Measurements from ENCODE around the gene CD2AP. TPM values are rescaled to one million over a fixed set of nuclear protein-coding genes. Genes with fewer than 3 reads are reported as not detected.

Gene CD2AP
- total and polyA plus RNA-seq, 4 donors, result 6.8 to 33.4 (median 22.2) TPM

DNA sequence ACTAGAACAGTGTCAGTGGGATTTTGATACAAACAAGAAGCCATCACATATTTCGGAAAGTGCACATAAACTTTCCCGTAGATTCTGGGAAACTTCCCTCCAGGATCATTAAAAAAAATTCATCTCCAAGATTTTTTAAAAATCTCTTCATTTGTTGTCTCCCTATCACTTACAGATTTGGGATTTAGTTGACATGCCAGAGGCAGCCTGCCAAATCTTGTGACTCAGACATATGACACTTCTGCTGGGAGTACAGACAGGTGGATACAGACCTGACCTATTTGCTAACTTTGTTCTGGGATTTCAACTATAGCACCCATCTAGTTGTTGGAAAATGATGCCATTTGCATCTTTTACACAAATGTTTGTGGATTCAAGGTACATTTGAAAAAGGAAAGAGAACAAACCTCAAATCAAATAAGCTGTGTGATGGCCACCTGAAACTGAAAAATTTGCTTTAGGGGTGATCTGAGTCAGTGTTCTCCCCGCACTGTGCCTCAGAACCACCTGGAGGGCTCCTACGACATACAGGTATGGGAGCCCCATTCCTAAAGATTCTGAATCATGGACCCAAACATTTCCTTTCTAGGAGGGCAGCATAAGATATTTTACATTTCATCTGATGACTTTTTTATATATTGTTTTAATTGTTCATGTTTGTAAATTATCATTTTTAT lies 21.9 kb upstream of the CD2AP start:
- Histone ChIP-seq H3K4me3 (ENCODE audit: low read length in 2 of 2) (no peak overlapping the region), H3K27me3 (ENCODE audit: control insufficient read depth in 1 of 2, insufficient read depth in 2 of 2, low read length in 1 of 2) (no peaks in the 10 kb centered on the region), H3K4me1 (ENCODE audit: control insufficient read depth in 1 of 2, insufficient read depth in 2 of 2, low read length in 2 of 2) (no peaks in the 10 kb centered on the region), H3K27ac (ENCODE audit: low read depth in 1 of 2, low read length in 2 of 2) (no peak overlapping the region), H3K36me3 (ENCODE audit: control insufficient read depth in 1 of 2, insufficient read depth in 2 of 2, low read length in 1 of 2) (no peaks in the 10 kb centered on the region), H3K9me3 (ENCODE audit: control insufficient read depth, low read length) (no peaks in the 10 kb centered on the region)
- intact Hi-C loops (cut with DNase I), result no loop called here
- ATAC-seq (ENCODE audit: low FRiP score) (no peak), DNase-seq (no peak)
- WGBS, 2 donors, result 79% methylated on average over 4 of the region's 4 CpGs

DNA sequence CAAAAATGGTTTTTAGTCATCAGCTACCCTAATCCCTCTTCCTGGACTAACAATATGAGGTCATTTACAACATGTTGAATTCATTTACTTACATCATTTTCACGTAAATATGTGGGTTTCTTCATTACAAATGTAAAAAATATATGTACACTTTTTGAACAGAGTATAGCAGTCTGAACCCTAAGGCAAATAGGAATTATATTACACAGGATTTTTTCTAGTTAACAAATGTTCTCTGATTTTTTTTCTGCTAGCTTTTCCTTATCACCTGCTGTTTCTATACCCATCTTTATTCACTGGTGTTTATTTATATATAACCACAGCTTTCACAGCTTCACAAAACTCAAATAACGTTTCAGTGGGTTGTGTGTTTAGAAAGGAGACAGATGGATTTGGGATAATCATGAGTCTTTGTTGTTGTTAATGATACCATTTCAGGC lies 21.0 kb upstream of the CD2AP start:
- DNase-seq, result no peak
- Histone ChIP-seq H3K9me3 (ENCODE audit: control insufficient read depth, low read length) (no peaks in the 10 kb centered on the region), H3K4me1 (ENCODE audit: control insufficient read depth in 1 of 2, insufficient read depth in 2 of 2, low read length in 2 of 2) (no peaks in the 10 kb centered on the region), H3K27me3 (ENCODE audit: control insufficient read depth in 1 of 2, insufficient read depth in 2 of 2, low read length in 1 of 2) (no peaks in the 10 kb centered on the region), H3K27ac (ENCODE audit: low read depth in 1 of 2, low read length in 2 of 2) (no peak overlapping the region), H3K4me3 (ENCODE audit: low read length in 2 of 2) (no peak overlapping the region), H3K36me3 (ENCODE audit: control insufficient read depth in 1 of 2, insufficient read depth in 2 of 2, low read length in 1 of 2) (no peaks in the 10 kb centered on the region)
- intact Hi-C loops (cut with DNase I), result no loop called here
- 51 to 53% methylated on average over 2 of the region's 2 CpGs for WGBS, 2 donors
- ATAC-seq (ENCODE audit: low FRiP score), result no peak

DNA sequence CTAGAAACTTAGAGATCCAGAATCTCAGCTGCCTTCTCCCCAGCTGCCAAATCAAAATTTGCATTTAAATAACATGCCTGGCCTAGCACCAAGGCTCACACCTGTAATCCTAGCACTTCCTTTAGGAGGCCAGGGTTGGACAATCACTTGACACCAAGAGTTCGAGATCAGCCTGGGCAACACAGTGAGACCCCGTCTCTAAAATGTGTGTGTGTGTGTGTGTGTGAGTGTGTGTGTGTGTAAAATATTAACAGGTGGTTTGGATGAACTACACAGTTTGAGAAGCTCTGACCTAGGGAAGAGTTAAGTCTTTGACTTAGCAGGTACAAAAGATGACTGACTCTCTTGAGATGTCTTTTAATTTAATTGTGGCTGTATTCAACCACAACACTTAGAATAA lies 20.2 kb upstream of the CD2AP start:
- Histone ChIP-seq H3K27me3 (ENCODE audit: control insufficient read depth in 1 of 2, insufficient read depth in 2 of 2, low read length in 1 of 2) (no peaks in the 10 kb centered on the region), H3K4me1 (ENCODE audit: control insufficient read depth in 1 of 2, insufficient read depth in 2 of 2, low read length in 2 of 2) (no peaks in the 10 kb centered on the region), H3K27ac (ENCODE audit: low read depth in 1 of 2, low read length in 2 of 2) (no peak overlapping the region), H3K36me3 (ENCODE audit: control insufficient read depth in 1 of 2, insufficient read depth in 2 of 2, low read length in 1 of 2) (no peaks in the 10 kb centered on the region), H3K4me3 (ENCODE audit: low read length in 2 of 2) (no peak overlapping the region), H3K9me3 (ENCODE audit: control insufficient read depth, low read length) (no peaks in the 10 kb centered on the region)
- intact Hi-C loops (cut with DNase I), result no loop called here
- ATAC-seq (ENCODE audit: low FRiP score) (no peak), DNase-seq (no peak)
- 89 to 93% methylated on average over 2 of the region's 2 CpGs for WGBS, 2 donors

DNA sequence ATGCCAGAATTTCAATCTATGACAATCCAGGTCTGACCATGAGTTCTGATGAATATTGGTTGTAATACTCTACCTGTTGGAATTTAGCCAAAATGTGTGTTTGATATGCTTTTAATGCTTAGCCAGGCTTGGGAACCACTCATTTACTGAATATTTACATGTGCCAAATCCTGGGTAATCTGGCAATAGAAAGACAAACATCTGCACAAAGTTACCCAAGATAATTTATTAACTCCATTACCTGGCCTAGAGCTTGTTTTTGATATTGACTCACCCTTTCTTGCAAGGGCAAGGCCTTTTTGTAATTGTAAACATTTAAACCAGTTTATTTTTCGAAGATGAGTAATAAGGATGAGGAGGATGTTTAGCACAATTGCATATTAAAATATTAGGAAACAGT lies 13.5 kb upstream of the CD2AP start:
- Histone ChIP-seq H3K27me3 (ENCODE audit: control insufficient read depth in 1 of 2, insufficient read depth in 2 of 2, low read length in 1 of 2) (no peaks in the 10 kb centered on the region), H3K9me3 (ENCODE audit: control insufficient read depth, low read length) (no peaks in the 10 kb centered on the region), H3K36me3 (ENCODE audit: control insufficient read depth in 1 of 2, insufficient read depth in 2 of 2, low read length in 1 of 2) (no peaks in the 10 kb centered on the region), H3K4me1 (ENCODE audit: control insufficient read depth in 1 of 2, insufficient read depth in 2 of 2, low read length in 2 of 2) (no peaks in the 10 kb centered on the region), H3K27ac (ENCODE audit: low read depth in 1 of 2, low read length in 2 of 2) (no peak overlapping the region), H3K4me3 (ENCODE audit: low read length in 2 of 2) (no peak overlapping the region)
- ATAC-seq (ENCODE audit: low FRiP score), result no peak
- WGBS, 2 donors, result 78 to 85% methylated on average over 1 of the region's 1 CpG
- intact Hi-C loops (cut with DNase I), result no loop called here
- DNase-seq, result no peak

DNA sequence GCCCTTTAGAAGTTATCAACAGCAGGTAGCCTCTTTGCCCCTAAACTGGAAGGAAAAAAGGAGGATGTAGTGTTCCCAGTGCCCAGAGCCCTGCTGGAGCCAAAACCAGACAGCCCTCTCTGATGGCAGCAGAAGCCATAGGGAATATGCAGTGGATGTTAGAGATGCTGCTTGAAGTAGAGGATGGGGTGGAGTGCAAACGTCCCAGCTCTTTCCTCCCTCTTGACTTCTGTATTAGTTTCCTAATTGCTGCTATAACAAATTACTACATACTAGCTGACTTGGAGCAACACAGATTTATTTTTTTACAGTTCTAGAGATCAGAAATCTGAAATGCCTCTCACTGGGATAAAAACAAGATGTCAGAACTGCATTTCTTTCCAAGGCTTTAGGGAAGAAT lies 12.5 kb upstream of the CD2AP start:
- Histone ChIP-seq H3K36me3 (ENCODE audit: control insufficient read depth in 1 of 2, insufficient read depth in 2 of 2, low read length in 1 of 2) (no peaks in the 10 kb centered on the region), H3K27ac (ENCODE audit: low read depth in 1 of 2, low read length in 2 of 2) (no peak overlapping the region), H3K27me3 (ENCODE audit: control insufficient read depth in 1 of 2, insufficient read depth in 2 of 2, low read length in 1 of 2) (no peaks in the 10 kb centered on the region), H3K4me3 (ENCODE audit: low read length in 2 of 2) (no peak overlapping the region), H3K4me1 (ENCODE audit: control insufficient read depth in 1 of 2, insufficient read depth in 2 of 2, low read length in 2 of 2) (no peaks in the 10 kb centered on the region), H3K9me3 (ENCODE audit: control insufficient read depth, low read length) (no peaks in the 10 kb centered on the region)
- no peak for DNase-seq
- no peak for ATAC-seq (ENCODE audit: low FRiP score)
- WGBS, 2 donors, result 56 to 57% methylated on average over 1 of the region's 1 CpG
- intact Hi-C loops (cut with DNase I), result no loop called here

DNA sequence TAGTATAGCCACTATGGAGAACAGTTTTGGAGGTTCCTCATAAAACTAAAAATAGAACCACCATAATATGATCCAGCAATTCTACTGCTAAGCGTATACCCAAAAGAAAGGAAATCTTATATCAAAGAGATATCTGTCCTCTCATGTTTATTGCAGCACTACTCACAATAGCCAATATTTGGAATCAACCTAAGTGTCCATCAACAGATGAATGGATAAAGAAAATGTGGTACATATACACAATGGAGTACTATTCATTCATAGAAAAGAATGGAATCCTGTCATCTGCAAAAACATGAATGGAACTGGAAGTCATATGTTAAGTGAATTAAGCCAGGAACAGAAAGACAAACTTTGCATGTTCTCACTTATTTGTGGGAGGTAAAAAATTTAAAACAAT lies 5.7 kb upstream of the CD2AP start:
- H3K9me3 ChIP-seq (ENCODE audit: control insufficient read depth, low read length), result no peaks in the 10 kb centered on the region
- H3K27ac ChIP-seq (ENCODE audit: low read depth in 1 of 2, low read length in 2 of 2), result no peak overlapping the region
- H3K27me3 ChIP-seq (ENCODE audit: control insufficient read depth in 1 of 2, insufficient read depth in 2 of 2, low read length in 1 of 2), result no peaks in the 10 kb centered on the region
- intact Hi-C loops (cut with DNase I), result loop anchor here in 1 of 2 donors (10.0 kb wide), 1 partner anchor 57 kb away; no protein-coding TSS in a partner anchor
- ATAC-seq (ENCODE audit: low FRiP score) (no peak), DNase-seq (no peak)
- H3K36me3 ChIP-seq (ENCODE audit: control insufficient read depth in 1 of 2, insufficient read depth in 2 of 2, low read length in 1 of 2), result no peaks in the 10 kb centered on the region
- no peak overlapping the region for H3K4me3 ChIP-seq (ENCODE audit: low read length in 2 of 2)
- no peaks in the 10 kb centered on the region for H3K4me1 ChIP-seq (ENCODE audit: control insufficient read depth in 1 of 2, insufficient read depth in 2 of 2, low read length in 2 of 2)
- 65 to 76% methylated on average over 1 of the region's 1 CpG for WGBS, 2 donors

DNA sequence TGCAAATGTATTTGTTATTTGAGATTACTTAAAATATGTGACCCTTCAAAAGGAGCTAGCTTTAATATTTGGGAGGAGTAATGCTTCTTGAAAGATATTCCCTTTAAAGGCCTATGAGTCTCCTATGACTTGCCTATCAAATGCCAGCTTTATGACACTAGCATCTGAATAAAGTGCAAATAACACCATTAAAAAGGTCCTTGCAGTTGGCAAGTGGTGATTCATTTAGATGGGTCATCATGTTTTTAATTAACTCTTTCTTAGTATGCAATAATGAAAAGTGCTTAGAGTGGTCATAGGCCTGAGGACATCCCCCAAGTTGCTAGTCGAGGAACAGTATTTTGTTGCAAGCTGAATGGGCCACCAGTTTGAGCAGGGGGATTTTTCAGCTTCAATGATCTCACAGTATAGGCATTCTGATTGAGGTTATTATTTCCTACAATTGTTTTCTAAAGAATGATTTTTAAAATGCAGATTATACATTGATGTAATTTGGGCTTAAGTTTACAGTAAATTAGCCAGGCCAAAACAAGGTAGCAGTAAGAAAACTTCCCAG lies 3.7 kb upstream of the CD2AP start:
- DNase-seq, result no peak
- Histone ChIP-seq H3K36me3 (ENCODE audit: control insufficient read depth in 1 of 2, insufficient read depth in 2 of 2, low read length in 1 of 2) (no peaks in the 10 kb centered on the region), H3K27me3 (ENCODE audit: control insufficient read depth in 1 of 2, insufficient read depth in 2 of 2, low read length in 1 of 2) (no peaks in the 10 kb centered on the region), H3K4me1 (ENCODE audit: control insufficient read depth in 1 of 2, insufficient read depth in 2 of 2, low read length in 2 of 2) (no peaks in the 10 kb centered on the region), H3K27ac (ENCODE audit: low read depth in 1 of 2, low read length in 2 of 2) (no peak overlapping the region), H3K4me3 (ENCODE audit: low read length in 2 of 2) (no peak overlapping the region), H3K9me3 (ENCODE audit: control insufficient read depth, low read length) (no peaks in the 10 kb centered on the region)
- 95 to 100% methylated on average over 1 of the region's 1 CpG for WGBS, 2 donors
- ATAC-seq (ENCODE audit: low FRiP score), result no peak
- intact Hi-C loops (cut with DNase I), result loop anchor here in 1 of 2 donors (10.0 kb wide), 1 partner anchor 59 kb away; no protein-coding TSS in a partner anchor

DNA sequence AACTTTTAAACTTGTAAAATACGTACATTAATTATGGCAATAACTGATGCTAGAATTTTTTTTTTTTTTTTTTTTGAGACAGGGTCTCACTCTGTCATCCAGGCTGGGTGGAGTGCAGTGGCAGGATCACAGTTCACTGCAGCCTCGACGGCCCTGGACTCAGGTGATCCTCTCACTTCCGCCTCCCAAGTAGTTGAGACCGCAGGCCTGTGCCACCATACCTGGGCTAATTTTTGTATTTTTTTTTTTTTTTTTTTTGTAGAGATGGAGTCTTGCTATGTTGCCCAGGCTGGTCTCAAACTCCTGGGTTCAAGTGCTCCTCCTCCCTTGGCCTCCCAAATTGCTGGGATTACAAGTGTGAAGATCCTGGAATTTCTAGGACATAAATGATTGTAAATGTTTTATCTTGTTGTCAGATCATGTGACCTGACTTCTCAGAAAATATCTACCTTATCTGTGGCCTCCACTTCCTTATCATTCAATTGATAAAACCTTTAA lies 2.2 kb upstream of the CD2AP start:
- Histone ChIP-seq H3K27me3 (ENCODE audit: control insufficient read depth in 1 of 2, insufficient read depth in 2 of 2, low read length in 1 of 2) (no peaks in the 10 kb centered on the region), H3K4me3 (ENCODE audit: low read length in 2 of 2) (no peak overlapping the region), H3K4me1 (ENCODE audit: control insufficient read depth in 1 of 2, insufficient read depth in 2 of 2, low read length in 2 of 2) (no peaks in the 10 kb centered on the region), H3K9me3 (ENCODE audit: control insufficient read depth, low read length) (no peaks in the 10 kb centered on the region), H3K27ac (ENCODE audit: low read depth in 1 of 2, low read length in 2 of 2) (no peak overlapping the region), H3K36me3 (ENCODE audit: control insufficient read depth in 1 of 2, insufficient read depth in 2 of 2, low read length in 1 of 2) (no peaks in the 10 kb centered on the region)
- DNase-seq (no peak), ATAC-seq (ENCODE audit: low FRiP score) (no peak)
- intact Hi-C loops (cut with DNase I), result loop anchor here in 1 of 2 donors (10.0 kb wide), 1 partner anchor 61 kb away; no protein-coding TSS in a partner anchor
- WGBS, 2 donors, result 94 to 95% methylated on average over 5 of the region's 5 CpGs

Data from aorta (tissue), 5 donors.